Measurements from ENCODE around the gene PTCH2.
"Not testable (repeated sequence)": the region's sequence is repeated elsewhere in the genome, so short reads cannot be mapped to it uniquely, and the experiment has no call there.

DNA sequence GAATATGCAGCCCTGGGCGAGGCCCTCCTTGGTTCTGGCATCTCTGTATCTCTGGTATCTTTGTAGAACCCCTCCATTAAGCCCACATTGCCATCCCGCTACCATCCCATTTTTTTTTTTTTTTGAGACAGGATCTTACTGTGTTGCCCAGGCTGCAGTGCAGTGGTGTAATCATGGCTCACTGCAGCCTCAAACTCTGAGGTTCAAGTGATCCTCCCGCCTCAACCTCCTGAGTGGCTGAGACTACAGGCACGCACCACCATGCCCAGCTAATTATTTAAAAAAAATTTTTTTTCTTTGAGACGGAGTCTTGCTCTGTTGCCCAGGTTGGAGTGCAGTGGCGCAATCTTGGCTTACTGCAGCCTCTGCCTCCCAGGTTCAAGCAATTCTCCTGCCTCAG is 18.7 kb downstream of the PTCH2 start:
- TF ChIP-seq, protein P1, sequence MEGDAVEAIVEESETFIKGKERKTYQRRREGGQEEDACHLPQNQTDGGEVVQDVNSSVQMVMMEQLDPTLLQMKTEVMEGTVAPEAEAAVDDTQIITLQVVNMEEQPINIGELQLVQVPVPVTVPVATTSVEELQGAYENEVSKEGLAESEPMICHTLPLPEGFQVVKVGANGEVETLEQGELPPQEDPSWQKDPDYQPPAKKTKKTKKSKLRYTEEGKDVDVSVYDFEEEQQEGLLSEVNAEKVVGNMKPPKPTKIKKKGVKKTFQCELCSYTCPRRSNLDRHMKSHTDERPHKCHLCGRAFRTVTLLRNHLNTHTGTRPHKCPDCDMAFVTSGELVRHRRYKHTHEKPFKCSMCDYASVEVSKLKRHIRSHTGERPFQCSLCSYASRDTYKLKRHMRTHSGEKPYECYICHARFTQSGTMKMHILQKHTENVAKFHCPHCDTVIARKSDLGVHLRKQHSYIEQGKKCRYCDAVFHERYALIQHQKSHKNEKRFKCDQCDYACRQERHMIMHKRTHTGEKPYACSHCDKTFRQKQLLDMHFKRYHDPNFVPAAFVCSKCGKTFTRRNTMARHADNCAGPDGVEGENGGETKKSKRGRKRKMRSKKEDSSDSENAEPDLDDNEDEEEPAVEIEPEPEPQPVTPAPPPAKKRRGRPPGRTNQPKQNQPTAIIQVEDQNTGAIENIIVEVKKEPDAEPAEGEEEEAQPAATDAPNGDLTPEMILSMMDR (IDR thresholded peaks at IDR 0.05), result not testable (repeated sequence)
- TF ChIP-seq CREB1 (CRISPR knock-in tag; IDR thresholded peaks at IDR 0.05); FOXJ3 (CRISPR knock-in tag; IDR thresholded peaks at IDR 0.05; ENCODE audit: borderline replicate concordance); NR3C1 (CRISPR knock-in tag; conservative IDR thresholded peaks at IDR 0.05; ENCODE audit: low read depth); ESRRA (CRISPR knock-in tag; IDR thresholded peaks at IDR 0.05; ENCODE audit: borderline replicate concordance); CREM (CRISPR knock-in tag; IDR thresholded peaks at IDR 0.05); ZNF423 (CRISPR knock-in tag; IDR thresholded peaks at IDR 0.05); ZNF263 (CRISPR knock-in tag; IDR thresholded peaks at IDR 0.05; ENCODE audit: low read depth): not testable (repeated sequence)
- TF ChIP-seq, protein P2, sequence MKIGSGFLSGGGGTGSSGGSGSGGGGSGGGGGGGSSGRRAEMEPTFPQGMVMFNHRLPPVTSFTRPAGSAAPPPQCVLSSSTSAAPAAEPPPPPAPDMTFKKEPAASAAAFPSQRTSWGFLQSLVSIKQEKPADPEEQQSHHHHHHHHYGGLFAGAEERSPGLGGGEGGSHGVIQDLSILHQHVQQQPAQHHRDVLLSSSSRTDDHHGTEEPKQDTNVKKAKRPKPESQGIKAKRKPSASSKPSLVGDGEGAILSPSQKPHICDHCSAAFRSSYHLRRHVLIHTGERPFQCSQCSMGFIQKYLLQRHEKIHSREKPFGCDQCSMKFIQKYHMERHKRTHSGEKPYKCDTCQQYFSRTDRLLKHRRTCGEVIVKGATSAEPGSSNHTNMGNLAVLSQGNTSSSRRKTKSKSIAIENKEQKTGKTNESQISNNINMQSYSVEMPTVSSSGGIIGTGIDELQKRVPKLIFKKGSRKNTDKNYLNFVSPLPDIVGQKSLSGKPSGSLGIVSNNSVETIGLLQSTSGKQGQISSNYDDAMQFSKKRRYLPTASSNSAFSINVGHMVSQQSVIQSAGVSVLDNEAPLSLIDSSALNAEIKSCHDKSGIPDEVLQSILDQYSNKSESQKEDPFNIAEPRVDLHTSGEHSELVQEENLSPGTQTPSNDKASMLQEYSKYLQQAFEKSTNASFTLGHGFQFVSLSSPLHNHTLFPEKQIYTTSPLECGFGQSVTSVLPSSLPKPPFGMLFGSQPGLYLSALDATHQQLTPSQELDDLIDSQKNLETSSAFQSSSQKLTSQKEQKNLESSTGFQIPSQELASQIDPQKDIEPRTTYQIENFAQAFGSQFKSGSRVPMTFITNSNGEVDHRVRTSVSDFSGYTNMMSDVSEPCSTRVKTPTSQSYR (CRISPR knock-in tag; IDR thresholded peaks at IDR 0.05), result not testable (repeated sequence)

All from WTC11 (cell line).